DMS114 treated with DMSO at 0.1 percent for 48 hours (cell line): ENCODE data around the gene ADGRG6.

Source experiments
- DNase-seq: peaks from one replicate; lab custom pipeline; 2025; ENCODE audit not compliant: unreplicated experiment; lab: John Stamatoyannopoulos, UW

Gene ADGRG6

DNA sequence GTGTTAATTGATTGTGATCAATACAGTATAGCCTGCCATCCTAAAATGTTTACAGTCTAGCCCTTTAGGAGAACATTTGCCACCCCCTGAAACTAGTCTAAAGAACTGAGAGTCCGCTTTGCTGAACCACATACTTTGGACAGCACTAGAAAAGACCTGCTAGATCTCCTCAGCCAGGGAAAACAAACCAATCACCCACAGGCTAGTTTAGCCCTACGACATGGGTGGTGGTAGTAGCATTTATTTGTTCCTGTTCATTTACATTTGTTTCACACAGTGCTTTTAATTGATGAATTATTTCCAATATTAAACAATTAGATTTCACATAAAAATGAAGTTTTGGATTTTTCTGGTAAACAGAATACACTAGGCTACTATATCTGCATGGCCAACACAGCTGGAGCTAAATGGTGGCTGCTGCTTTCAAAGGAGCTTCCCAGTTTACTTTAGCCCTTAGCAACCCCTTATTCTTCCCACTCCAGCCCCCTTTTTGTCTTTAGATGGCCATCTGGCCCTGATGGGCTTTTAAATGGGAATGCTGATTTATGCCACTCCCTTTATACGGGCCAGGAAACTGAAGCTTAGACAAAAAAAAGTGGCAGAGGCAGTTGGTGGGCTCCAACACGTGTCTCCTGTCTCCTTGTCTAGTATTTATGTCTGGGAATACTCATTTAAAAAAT, 72.4 kb downstream of the ADGRG6 start:
- no peak for DNase-seq

DNA sequence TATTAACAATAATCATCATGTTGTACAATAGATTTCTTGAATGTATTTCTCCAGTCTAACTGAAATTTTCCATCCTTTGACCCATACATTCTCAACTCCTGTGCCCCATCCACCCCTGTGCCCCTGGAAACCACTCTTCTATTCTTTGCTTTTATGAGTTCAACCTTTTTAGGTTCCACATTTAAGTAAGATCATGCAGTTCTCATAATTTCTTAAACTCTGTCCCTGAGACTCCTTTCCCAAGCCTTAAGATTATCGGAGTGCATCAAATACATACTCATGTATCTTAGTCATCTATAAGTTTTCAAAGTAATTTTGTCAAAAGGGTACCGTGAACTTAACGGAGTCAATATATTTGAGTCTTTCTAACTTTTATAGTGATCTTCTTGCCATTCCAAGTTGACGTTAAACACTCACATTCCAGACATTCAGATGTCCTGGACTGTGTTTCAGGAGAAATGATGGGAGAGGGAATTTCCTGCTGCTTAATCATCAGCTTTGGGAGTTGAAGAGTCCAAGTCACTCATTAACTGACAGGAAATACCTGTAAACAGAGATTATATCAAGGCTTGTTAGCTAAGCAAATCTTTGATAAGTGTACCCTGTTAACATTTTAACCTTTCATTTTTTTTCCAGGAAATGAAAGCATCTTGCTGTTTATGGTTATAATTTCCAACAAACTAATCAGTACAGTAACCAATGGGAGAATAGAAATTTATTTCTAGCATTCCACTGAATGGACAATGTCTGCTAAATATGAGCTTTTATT, 73.3 kb downstream of the ADGRG6 start:
- DNase-seq: no peak

DNA sequence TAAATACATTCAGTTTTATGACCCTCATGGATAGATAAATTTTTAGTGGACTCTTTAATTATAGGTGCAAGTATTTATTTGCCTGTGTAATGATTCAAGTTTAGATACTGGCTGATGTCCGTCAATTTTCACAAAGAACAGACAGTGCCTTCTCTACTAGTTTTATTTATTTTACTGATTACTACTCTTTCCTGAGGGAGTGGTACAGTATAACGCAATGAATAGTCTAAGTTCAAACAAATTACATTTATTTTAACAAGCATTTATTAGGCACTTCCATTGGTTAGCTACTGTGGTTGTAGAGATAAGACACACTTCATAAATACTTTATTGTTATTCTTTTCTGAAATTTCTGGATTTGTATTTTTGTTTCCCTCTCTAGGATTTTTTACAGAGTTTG, 74.3 kb downstream of the ADGRG6 start:
- DNase-seq: no peak

DNA sequence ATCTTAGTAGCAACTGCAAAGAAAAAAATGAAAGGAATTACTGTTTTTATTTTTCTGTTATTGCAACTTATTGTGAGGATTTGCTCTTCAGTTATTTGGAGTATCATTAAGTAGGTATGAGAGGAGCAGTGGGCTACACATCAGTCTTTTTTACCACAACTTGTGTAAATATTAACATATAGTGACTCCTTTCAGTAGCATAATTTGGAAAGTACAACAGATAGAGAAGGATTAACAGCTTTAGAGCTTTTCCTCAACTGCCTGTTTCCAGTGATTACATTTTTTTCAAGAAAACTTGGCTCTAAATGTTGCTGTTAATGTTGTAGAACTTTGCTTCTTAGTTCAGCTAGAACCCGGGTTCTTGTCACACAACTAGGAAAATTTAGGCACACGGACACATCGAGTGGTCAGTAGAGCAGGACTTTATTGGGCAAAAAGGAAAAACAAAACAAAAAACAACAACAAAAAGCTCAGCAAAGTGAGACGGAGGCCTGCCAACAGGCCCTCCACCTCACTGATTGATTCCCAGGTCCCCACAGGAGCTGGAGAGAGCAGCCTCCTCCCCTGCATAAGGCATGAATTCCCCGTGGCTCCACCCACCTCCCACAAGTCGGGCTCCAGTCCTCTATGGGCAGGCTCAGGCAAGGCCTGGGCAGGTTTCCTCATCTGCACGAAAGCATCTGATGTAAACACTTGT, 75.1 kb downstream of the ADGRG6 start:
- DNase-seq: no peak

DNA sequence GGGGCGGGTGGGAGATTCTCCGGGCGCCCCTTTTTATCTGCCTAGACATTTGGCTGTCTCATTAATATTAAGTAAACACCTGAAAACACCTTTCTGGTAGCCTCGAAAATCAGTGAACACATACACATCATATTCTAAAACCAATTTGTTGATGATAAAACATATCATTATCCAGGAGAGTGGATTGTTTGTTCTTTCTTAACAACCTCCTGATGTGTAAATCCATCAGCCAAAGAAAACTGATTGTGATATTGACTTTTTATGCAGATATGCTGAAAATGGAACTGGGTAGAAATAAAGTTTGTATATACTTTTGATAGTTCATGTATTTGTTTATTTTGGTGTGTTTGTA, 75.7 kb downstream of the ADGRG6 start:
- DNase-seq: no peak

DNA sequence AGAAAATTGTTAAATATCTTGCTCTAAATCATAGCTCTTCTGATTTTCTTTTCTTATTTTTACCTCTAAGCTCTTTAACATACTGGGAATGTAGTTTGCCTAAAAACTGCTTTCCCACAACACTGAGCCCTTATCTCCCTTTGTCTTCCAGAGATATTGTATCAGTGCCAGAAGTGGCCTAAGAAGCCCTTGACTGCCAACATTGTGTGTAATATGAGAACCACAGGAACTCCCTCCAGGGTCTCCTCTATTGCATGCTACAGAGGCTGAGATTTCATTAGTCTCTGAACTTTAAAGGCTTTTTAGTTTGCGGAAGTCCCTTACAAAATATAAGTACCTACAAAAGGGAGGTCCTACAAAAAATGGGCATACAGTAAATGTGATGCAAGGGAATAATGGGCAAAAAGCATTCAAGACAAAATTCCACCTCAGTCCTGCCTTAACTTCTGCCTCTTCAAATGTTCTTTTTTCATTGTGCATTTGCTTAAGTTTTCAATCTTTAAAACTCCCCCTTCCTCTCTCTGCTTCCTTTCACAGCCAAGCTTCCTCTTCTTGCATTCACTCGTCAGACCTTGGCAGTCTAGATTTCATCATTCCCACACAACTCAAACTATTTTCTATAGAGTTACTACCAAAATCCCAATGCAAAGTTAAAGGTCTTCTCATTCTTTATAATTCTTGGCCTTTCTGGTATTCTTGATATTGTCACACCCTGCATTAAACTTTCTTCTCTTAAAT, 76.5 kb downstream of the ADGRG6 start:
- no peak for DNase-seq

DNA sequence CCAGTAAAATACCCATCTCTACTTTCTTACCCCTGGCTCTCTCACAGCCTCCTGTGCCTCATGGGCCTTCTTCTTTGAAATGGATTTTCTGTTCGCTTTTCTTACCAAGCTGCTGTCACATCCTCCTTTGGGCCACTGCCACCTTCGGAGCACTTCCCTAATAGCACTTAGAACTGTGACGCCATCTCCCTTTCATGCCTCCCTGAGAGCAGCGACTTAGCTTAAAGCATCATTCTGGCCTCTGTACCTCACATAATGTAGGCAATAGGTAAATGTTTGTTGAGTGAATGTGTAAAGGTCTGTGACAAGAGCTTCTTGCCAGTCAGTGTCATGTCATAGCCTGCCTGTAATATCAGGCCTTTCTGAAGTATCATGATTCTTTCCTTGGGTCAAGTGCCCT, 78.8 kb downstream of the ADGRG6 start:
- no peak for DNase-seq

DNA sequence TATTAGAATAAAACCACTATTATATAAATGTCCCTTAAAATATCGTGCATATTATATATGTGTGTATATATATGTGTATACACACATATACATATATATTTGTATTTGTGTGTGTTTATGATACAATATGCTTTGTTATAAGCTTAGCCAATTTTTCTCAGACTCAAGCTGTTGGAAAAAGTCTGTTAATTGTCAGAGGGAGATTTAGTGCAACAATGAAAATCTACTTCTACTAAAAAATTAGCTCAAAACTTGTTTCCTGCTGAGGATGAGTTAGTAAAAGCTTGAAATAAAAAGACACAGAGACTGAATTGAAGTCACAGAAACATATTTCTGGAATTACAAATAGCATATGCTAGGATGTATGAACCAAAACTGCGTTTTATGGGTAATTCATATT, 79.4 kb downstream of the ADGRG6 start:
- DNase-seq: no peak

DNA sequence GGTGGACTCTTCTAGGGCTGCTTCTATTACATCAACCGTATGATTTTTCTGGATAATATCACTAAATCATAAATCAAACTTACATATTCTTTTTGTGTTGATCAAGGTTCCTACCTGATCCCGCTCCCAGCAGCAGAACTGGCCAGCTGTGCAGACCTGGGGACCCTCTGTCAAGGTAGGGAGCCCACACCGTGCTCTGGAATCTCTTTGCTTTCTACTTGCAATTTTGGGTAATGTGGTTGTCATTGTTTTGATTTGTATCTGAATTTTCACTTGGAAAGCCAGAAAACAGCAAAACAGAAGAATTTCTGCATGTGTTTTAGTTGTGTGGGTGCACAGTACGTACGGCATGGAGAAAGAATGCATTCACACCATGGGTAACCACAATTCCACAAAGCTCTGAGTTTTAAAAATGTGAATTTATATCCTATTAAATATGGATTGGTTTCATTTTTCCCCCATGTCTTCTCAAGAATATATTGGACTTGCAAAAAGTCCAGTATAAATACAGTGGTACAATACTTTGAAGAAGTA, 80.1 kb downstream of the ADGRG6 start:
- DNase-seq: no peak

DNA sequence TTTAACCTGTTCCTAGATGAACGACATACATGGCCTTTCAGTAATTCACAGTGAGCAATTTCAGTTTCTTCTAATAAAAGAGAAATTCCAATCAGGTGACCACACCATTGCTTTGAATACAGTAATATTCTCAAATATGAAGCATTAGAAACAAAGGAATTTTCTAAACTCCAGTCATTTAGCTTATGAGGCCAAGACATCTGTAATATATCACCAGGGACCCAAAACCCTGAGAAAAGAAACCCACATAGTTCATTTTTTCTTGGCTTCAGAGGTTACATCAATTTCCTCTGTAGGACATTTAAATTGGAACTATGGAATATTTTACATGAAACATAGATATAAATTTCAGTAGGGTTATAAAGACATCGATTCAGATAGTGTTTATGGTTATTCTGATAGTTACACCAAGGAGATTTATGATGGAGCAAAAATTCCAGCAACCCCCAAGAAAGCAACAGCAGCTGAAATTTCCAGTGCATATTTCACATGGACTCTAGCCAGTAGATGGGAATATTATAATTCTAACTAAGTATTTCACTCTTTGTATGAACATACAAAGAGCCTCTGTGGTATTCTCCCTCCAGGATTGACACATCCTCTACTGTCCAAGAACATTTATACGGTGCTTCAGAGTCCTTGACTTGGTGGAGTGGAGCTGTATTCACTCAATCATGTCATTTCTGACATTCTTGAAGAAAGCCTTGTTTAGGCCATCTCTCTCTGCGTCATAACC, 82.9 kb downstream of the ADGRG6 start:
- no peak for DNase-seq

DNA sequence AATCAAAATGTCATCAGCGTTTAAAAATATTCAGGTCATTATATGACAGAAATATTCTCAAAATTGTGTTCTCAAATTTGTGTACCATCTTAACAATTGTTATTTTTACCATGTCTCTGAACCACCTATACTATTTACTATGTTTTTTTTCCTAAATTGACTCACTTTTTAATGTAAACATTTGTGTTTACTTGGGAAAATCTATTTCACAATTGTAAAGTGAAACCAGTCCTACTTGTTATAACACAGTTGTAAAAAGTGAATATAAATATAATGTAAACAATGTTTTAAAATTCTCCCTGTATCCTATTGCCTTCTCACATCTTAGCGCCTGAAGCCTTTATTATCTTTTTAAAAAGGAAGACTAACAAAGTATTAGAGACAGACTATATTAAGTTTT, 83.5 kb downstream of the ADGRG6 start:
- DNase-seq: no peak

DNA sequence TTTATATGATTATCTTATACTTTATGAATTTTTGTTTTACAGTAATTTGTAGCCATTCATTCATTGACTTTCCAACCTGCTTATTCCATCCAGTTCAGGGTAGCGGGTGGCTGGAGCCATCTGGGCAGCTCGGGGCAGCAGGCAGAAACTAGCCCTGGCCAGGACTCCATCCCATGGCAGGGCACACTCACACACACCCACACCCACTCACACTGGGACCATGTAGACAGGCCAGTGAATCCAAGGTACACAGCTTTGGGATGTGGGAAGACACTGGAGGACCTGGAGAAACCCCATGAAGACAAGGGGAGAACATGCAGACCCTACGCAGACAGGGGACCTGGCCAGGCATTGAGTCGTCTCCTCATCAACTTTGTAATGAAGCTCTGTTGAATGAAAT, 84.8 kb downstream of the ADGRG6 start:
- no peak for DNase-seq

DNA sequence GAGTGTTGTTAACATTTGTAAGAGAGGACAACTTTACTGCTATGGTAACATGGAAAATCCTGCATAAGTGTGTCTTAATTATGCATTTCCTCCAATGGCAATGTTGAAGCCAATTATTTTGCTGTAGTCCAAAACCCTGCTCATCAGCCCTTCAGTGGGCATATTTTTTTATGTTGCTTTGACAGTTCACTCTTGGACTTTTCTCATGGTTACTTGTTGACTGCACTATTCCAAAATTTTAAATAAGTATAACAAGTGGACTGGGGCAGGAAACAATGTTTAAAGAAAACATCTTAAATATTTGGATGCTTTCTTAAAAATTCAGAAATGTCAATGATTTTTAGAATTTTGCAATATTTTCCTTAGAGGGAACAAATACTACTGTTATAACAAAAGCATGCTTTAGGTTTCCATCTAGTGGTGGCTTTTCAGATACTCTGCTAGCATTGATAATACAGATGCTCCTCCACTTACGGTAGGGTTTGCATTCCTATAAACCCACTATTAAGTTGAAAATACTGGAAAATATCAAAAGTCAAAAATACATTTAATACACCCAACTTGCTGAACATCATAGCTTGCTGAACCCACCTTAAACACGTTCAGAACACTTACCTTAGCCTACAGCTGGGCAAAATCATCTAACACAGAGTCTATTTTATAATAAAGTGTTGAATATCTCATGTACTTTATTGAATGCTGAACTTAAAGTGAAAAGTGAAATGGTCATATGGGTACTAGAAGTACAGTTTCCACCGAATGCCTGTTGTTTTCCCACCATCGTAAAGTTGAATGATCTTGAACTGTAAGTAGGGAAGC, 86.4 kb downstream of the ADGRG6 start:
- DNase-seq: peak; percentile 27

DNA sequence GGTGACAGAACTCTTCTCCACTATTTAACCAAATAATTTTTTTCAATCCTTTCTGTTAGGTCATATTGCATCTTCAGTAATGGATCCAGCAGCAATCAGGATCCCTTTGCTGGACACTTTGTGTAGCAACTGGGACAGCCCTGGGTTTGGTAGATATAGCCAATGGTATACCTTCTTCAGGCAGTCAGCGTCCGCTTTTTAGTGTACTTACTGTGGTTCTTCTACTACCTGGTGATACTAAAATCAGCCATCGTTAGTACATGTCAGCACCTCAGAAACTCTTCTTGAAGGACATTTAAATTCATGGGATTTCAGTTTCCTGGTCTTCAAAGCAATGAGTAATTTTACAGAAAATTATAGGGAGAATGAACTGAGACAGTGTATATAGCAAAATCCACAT, 93.5 kb downstream of the ADGRG6 start:
- no peak for DNase-seq

DNA sequence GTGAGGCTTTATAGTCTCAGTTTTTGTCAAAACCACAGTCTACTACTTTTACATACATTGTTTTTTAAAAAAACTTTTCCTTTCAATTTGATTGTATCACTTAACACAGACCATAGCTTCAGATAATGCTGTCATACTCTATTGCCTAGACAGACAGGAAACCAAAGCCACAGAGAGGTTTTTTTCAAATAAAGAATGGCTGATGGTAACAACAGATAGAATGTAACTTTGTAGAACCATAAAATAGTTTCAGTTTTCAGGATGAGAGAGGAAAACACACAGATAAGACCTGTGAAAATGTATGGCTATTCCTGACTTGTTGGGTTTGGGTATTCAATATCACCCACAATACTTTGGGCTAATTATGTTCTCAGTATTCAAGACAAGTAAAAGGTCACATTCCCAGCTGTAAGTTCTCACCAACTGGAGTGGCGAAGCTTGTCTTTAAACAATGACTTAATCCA, 94.0 kb downstream of the ADGRG6 start:
- no peak for DNase-seq

DNA sequence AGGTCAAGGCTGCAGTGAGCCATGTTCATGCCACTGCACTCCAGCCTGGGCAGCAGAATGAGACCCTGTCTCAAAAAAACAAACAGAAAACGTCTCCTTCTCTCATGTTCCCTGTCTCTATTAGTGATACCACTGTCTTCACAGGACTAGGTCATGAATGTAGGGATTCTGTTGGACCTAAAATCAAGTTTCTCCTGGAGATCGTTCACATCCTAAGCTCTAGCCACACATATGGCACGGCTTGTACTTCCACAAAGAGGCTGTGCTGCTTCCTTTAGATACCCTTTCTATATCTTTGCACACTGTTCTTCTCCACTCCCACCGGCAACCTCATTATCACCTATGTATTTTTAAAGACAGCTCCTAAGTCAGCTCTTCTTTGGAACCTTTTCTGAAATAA, 96.5 kb downstream of the ADGRG6 start:
- no peak for DNase-seq

DNA sequence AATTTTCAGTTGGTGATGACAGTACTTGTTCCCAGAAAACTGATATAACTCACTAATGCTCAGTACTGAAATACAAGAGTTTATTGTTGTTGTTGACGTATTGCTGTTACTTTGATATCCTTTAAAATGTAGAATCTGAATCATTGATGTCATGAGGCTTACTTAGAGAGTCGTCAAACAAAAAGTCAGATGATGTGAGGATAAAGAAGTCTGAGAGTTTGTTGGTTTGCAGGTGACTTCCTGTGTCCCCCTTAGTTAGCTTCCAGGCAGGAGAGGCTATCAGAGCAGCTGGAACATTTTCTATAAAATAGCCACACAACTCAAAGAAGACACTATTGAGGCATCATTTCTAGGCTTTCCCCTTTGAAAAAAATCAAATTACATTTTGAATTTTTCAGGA, 97.9 kb downstream of the ADGRG6 start:
- DNase-seq: no peak

DNA sequence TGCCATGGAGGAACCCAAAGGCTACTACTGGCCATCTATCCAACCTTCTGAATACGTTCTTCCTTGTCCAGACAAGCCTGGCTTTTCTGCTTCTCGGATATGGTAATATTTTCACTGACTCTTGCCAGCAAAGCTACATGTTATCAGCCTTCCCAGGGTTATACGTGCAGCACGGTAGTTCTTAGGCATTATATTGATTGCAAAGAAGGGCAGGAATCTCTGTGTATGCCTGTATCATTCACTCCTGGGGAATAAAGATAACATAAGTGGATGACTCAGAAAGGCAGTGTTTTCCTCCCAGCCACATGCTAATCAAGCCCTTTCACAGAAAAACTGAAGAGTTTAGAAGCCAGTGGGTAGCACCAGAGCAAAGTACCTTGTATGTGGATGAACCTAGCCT, 98.7 kb downstream of the ADGRG6 start:
- no peak for DNase-seq

DNA sequence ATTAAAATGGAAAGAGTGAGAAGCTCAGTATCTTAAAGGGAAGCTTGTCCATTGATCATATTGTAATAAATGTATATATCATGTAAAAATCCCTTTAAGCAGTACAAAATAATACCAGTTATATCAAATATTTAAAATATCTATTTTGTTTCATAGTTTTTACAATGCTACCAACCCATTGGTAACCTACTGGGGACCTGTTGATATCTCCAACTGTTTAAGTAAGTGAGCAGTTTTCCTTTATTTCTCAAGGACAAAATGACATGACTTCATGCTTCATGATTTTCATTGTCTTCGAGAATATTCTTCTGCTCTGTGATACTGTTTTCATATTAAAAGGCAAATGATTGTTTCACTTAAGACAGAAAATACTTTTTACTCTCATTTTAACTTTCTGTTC, 100.0 kb downstream of the ADGRG6 start:
- no peak for DNase-seq

DNA sequence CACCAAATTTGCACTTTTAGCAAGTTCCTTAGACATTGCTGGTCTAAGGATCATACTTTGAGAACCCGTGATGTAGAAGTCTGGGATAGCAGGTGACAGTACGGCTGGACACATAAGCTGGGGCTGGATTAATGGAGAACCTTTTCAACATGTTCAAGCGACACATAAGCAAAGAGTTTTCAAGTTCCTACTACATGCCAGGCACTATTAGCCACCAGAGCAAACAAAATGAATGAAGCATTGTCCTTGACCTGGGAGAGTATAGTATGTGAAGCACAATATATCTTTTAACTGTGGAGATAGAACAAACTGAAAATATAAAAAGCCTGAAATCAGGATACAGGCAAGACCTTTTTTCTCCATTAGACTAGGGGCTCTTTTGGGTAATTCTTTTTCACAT, 102.9 kb downstream of the ADGRG6 start:
- DNase-seq: no peak
